RKO (cell line): ENCODE measurements around the gene SSH2.
A peak's percentile ranks its signal among the peaks of the same experiment; 100 is the strongest.
"Not testable (repeated sequence)": the region's sequence is repeated elsewhere in the genome, so short reads cannot be mapped to it uniquely, and the experiment has no call there.

Source experiments
- DNase-seq: peaks from one replicate; pipeline ENCODE4 v3.0.0-alpha.2; 2016; ENCODE audit warnings: low spot score

The SSH2 gene

DNA sequence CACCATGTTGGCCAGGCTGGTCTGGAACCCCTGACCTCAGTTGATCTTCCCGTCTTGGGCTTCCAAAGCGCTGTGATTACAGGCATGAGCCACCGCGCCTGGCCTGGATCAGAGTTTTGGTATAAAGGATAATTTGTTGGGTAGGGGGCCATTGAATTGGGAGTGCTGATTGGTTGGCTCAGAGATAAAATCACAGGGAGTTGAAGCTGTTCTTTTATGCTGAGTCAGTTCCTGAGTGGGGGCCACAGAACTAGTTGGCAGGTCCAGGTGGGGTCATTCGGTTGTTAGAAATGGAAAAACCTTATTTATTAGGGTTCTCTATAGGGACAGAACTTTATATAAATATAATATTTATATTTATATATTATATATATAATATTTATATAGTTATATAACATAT, 147.1 kb downstream of the SSH2 start:
- no peak for DNase-seq

DNA sequence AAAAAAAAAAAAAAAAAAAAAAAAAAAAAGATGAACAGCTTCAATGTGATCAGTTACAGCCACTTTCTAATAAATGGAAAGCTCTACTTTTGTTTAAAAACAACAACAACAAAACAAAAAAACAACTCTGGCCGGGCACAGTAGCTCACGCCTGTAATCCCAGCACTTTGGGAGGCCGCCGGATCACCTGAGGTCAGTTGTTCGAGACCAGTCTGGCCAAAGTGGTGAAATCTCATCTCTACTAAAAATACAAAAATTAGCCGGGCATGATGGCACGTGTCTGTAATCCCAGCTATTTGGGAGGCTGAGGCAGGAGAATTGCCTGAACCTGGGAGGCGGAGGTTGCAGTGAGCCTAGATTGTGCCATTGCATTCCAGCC, 150.2 kb downstream of the SSH2 start:
- not testable (repeated sequence) for DNase-seq

GRCh38 chr17:29778956-29779811, 150.8 kb downstream of the SSH2 start:
- peak; percentile 58 for DNase-seq

GRCh38 chr17:29777663-29778062, 152.4 kb downstream of the SSH2 start:
- no peak for DNase-seq

DNA sequence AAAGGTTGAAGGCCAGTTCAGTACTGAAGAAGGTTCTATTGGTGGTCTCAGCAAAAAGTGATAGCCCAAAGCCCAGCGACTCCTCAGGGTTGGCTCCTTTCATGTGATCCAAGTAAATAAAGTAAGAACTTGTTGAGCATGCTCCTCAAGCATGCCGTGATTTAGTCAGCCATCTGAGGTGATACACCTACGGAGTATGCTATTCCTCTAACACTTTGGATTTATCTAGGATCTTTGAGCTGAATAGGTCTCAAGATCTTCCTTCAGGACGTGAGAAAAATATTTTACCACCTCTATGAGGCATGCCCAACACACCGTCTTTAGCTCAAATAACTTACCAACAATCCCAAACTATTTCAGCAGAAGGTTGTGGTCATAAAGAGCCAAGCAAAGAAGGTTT, 154.0 kb downstream of the SSH2 start:
- no peak for DNase-seq

GRCh38 chr17:29772981-29773380, 157.0 kb downstream of the SSH2 start:
- no peak for DNase-seq

GRCh38 chr17:29771546-29771945, 158.5 kb downstream of the SSH2 start:
- no peak for DNase-seq

- DNase-seq, result no peak
Observed at GRCh38 chr17:29769225-29769624, 160.8 kb downstream of the SSH2 start.

DNA sequence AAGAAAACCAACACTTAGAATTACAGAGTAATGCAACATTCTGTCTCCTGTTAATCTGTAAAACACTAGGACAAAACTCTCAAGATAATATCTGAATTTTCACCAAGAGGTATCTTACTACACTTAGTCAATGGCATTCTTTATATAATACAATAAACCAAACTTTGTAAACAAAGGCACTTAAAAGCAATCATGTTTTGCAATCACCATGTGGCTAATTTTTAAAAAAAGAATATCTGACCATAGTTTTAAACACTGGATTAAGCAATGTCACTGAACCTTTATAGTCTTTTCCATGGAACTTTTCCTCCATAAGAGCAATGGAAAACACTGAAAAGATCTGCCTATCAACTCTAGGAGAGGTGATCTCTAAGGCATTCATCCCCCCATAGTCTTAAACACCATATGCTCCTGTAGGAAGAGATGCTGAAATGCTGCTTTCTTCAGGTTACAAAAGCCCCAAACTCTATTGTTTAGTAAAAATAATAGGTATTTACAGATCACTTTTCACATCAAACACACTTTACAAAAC, 163.2 kb downstream of the SSH2 start:
- no peak for DNase-seq

- no peak for DNase-seq
Observed at GRCh38 chr17:29764748-29765147, 165.3 kb downstream of the SSH2 start.

DNA sequence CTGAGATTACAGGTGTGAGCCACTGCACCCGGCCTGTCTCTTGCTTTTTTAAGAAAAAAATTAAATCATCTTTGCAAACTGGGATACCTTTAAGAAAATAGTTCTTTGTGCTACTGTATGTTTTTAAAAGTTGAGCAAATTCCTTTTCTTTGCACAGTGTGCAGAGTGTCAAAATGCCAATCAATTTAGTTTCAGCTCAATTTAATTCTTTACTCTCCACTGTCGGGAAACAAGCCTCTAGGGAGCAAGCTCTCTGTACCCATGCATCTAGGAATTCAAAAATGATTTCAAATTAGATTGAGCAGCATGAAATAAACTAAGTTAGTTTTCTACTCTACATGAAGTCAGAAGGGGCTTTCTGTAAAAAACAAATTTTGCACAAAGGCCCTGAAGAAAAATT, 165.8 kb downstream of the SSH2 start:
- DNase-seq, result no peak

DNA sequence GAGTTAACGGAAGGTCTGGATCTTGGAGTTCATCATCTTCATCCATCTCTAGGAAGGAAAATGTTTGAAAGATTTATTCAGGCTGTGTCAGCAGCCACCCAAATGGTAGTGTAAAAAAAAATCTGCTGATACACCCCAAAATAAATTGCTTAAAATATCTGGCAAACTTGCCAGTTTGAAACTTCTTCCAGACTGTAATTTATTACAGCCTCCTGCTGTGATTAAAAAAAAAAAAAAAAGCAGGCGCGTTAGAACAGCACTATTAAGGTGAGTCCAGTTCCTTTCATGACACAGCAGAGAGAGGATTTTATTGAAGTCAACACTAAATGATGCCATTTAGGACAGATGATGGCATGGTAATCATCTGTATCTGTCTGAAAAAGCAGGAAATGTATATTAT, 166.8 kb downstream of the SSH2 start:
- no peak for DNase-seq

- peak; percentile 87 for DNase-seq
Observed at GRCh38 chr17:29761040-29761761, 168.8 kb downstream of the SSH2 start.

DNA sequence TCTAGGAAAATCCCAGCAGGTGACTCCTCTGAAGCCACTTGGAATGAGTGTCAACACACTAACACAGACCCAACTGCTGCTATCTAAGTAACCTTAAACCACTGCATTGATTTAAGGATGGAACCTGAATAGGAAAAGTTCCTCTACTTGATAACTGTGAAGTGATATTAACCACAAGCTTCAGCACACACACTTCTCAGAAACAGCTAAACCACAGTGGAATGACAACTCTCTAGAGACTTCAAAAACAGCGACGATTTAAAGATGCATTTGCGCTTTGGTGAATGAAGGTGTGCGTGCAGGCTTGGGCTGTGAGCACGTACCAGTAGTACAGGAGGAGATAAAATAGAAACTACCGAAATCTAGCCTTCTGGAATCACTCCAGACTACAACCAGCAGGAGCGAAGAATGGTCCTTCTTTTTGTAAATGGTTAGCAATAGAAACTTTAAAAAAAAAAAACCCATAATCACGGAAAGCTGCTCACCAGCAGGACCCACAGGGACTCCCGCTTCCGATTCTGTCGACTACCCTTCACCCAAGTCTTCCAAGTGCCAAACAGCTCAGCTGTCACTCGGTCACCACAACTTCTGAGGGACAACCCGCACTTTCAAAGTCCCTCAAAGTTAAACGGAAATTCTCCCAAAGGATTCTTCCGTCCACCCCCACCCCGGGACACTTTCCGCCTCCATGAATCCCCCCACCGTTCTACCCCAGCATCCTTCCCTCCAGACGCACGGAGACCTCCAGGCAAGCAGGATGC, 169.6 kb downstream of the SSH2 start:
- peak; percentile 35 for DNase-seq

DNA sequence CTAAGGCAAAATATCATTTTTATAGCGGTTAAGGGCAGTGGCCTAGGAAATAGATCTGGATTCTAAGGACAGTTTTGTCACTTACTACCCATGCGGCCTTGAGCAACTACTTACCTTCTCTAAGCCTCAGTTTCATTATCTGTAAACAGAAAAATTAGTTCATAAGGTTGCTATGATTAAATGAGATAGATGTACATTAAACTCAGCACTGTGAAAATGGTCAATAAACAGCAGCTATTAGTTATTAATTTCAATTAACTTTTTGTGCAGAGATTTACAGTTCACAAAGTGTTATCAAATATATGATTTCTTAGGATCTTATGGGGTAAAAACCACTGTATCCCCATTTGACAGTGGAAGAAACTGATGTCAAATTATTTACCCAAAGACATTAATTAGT, 171.8 kb downstream of the SSH2 start:
- no peak for DNase-seq

GRCh38 chr17:29757788-29758187, 172.2 kb downstream of the SSH2 start:
- no peak for DNase-seq

- DNase-seq, result no peak
Observed at GRCh38 chr17:29753845-29754439, 176.1 kb downstream of the SSH2 start.

- DNase-seq, result no peak
Observed at GRCh38 chr17:29749045-29749825, 180.8 kb downstream of the SSH2 start.

GRCh38 chr17:29748400-29748799, 181.6 kb downstream of the SSH2 start:
- no peak for DNase-seq

DNA sequence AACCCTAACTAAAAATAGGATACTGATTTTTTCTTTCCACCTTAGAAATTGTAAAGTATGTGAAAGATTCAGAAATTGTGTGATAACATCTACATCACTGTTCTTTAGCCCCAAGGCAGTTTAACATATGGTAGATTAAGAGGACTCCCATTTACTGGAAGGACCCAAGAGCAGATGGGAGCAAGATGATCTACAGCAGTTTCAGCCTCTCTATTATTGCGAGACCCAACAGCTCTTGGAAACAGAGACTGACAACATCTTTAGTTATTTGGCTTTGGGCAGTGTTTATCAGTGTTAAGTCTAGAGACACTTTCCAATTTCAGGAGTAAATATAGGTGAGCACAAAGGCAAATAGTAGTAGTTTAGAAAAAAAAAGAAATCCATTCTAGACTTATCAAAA, 182.4 kb downstream of the SSH2 start:
- DNase-seq, result no peak

GRCh38 chr17:29746669-29747068, 183.4 kb downstream of the SSH2 start:
- DNase-seq, result no peak
